Activated gamma-delta T cell treated with Interleukin-2 at 50 U/mL for 16 hours (primary cell): Measurements from ENCODE around the gene SHISA4.
"Not testable (repeated sequence)": the region's sequence is repeated elsewhere in the genome, so short reads cannot be mapped to it uniquely, and the experiment has no call there.

ENCODE experiments used
- DNase-seq: peaks from one replicate; pipeline ENCODE4 v3.0.0-alpha.2; 2020

Gene SHISA4

GRCh38 chr1:201899683-201900429, 11.2 kb downstream of the SHISA4 start:
- no peak for DNase-seq

GRCh38 chr1:201900476-201900875, 11.8 kb downstream of the SHISA4 start:
- DNase-seq, result no peak

- not testable (repeated sequence) for DNase-seq
These were observed 12.3 kb downstream of the SHISA4 start for GRCh38 chr1:201901036-201901435.

GRCh38 chr1:201902198-201902597, 13.5 kb downstream of the SHISA4 start:
- no peak for DNase-seq

- DNase-seq, result no peak
These were observed 14.4 kb downstream of the SHISA4 start for GRCh38 chr1:201903135-201903534.

GRCh38 chr1:201904579-201904978, 15.9 kb downstream of the SHISA4 start:
- DNase-seq, result no peak

GRCh38 chr1:201905234-201905890, 16.7 kb downstream of the SHISA4 start:
- DNase-seq, result no peak

- DNase-seq, result no peak
These were observed 17.6 kb downstream of the SHISA4 start for GRCh38 chr1:201906336-201906735.

GRCh38 chr1:201907621-201908020, 18.9 kb downstream of the SHISA4 start:
- no peak for DNase-seq

- DNase-seq, result no peak
These were observed 23.3 kb downstream of the SHISA4 start for GRCh38 chr1:201911826-201912571.

- DNase-seq, result no peak
These were observed 24.1 kb downstream of the SHISA4 start for GRCh38 chr1:201912832-201913231.

GRCh38 chr1:201914456-201915235, 25.9 kb downstream of the SHISA4 start:
- DNase-seq, result no peak

- no peak for DNase-seq
These were observed 28.1 kb downstream of the SHISA4 start for GRCh38 chr1:201916649-201917249.

- DNase-seq, result no peak
These were observed 28.8 kb downstream of the SHISA4 start for GRCh38 chr1:201917362-201918033.

GRCh38 chr1:201918343-201918742, 29.6 kb downstream of the SHISA4 start:
- no peak for DNase-seq

GRCh38 chr1:201921952-201922558, 33.4 kb downstream of the SHISA4 start:
- DNase-seq, result no peak

GRCh38 chr1:201925301-201925567, 36.5 kb downstream of the SHISA4 start:
- DNase-seq, result no peak

GRCh38 chr1:201925981-201926645, 37.4 kb downstream of the SHISA4 start:
- no peak for DNase-seq

GRCh38 chr1:201928266-201928665, 39.6 kb downstream of the SHISA4 start:
- DNase-seq, result no peak

GRCh38 chr1:201930137-201930536, 41.4 kb downstream of the SHISA4 start:
- DNase-seq, result no peak

GRCh38 chr1:201930803-201931202, 42.1 kb downstream of the SHISA4 start:
- no peak for DNase-seq
